ENCODE data around the gene TBX1. TPM values are rescaled to one million over a fixed set of nuclear protein-coding genes. Genes with fewer than 3 reads are reported as not detected.
"Not testable (repeated sequence)": the region's sequence is repeated elsewhere in the genome, so short reads cannot be mapped to it uniquely, and the experiment has no call there.

TBX1 gene
- total RNA-seq, 1 donor from 2014 or later = 13.5 TPM

GRCh38 chr22:19789828-19790227, 29.2 kb downstream of the TBX1 start:
- no peak for TF ChIP-seq CTCF (IDR thresholded peaks at IDR 0.05)
- H3K27ac ChIP-seq = no peak overlapping the region
- ATAC-seq = no peak
- no peaks in the 10 kb centered on the region for H3K4me1 ChIP-seq
- H3K27me3 ChIP-seq (ENCODE audit: low read depth) = no peaks in the 10 kb centered on the region
- intact Hi-C loops (cut with DNase I) = no loop called here
- peaks cover 3% of the 10 kb centered on the region for H3K9me3 ChIP-seq
- no peaks in the 10 kb centered on the region for H3K36me3 ChIP-seq
- no peak overlapping the region for H3K4me3 ChIP-seq
- DNase-seq = no peak

GRCh38 chr22:19791243-19791642, 30.7 kb downstream of the TBX1 start:
- Histone ChIP-seq H3K27ac (no peak overlapping the region), H3K4me3 (no peak overlapping the region), H3K9me3 (peaks cover 3% of the 10 kb centered on the region), H3K27me3 (ENCODE audit: low read depth) (no peaks in the 10 kb centered on the region), H3K36me3 (no peaks in the 10 kb centered on the region), H3K4me1 (no peaks in the 10 kb centered on the region)
- no peak for ATAC-seq
- intact Hi-C loops (cut with DNase I) = no loop called here
- no peak for DNase-seq
- no peak for TF ChIP-seq CTCF (IDR thresholded peaks at IDR 0.05)

- intact Hi-C loops (cut with DNase I) = no loop called here
- no peak for TF ChIP-seq CTCF (IDR thresholded peaks at IDR 0.05)
- peaks cover 3% of the 10 kb centered on the region for H3K9me3 ChIP-seq
Observed at GRCh38 chr22:19791894-19792293, 31.3 kb downstream of the TBX1 start.

GRCh38 chr22:19792383-19792896, 31.9 kb downstream of the TBX1 start:
- H3K27ac ChIP-seq; intact Hi-C loops (cut with DNase I); ATAC-seq; H3K36me3 ChIP-seq; DNase-seq; H3K27me3 ChIP-seq (ENCODE audit: low read depth); H3K9me3 ChIP-seq; H3K4me3 ChIP-seq; H3K4me1 ChIP-seq: not testable (repeated sequence)

More at GRCh38 chr22:19791894-19792293, 31.3 kb downstream of the TBX1 start:
- ATAC-seq = no peak
- Histone ChIP-seq H3K4me1 (no peaks in the 10 kb centered on the region), H3K27ac (no peak overlapping the region), H3K36me3 (no peaks in the 10 kb centered on the region), H3K27me3 (ENCODE audit: low read depth) (no peaks in the 10 kb centered on the region), H3K4me3 (no peak overlapping the region)
- no peak for DNase-seq

GRCh38 chr22:19793161-19793560, 32.6 kb downstream of the TBX1 start:
- no peak overlapping the region for H3K4me3 ChIP-seq
- peaks cover 3% of the 10 kb centered on the region for H3K9me3 ChIP-seq
- TF ChIP-seq CTCF (IDR thresholded peaks at IDR 0.05) = no peak
- no peak for DNase-seq
- no peak for ATAC-seq
- intact Hi-C loops (cut with DNase I) = no loop called here
- no peak overlapping the region for H3K27ac ChIP-seq
- H3K4me1 ChIP-seq = no peaks in the 10 kb centered on the region
- H3K27me3 ChIP-seq (ENCODE audit: low read depth) = no peaks in the 10 kb centered on the region
- H3K36me3 ChIP-seq = no peaks in the 10 kb centered on the region

GRCh38 chr22:19793661-19794310, 33.2 kb downstream of the TBX1 start:
- intact Hi-C loops (cut with DNase I) = no loop called here
- H3K27ac ChIP-seq = no peak overlapping the region
- no peaks in the 10 kb centered on the region for H3K36me3 ChIP-seq
- DNase-seq = no peak
- no peaks in the 10 kb centered on the region for H3K27me3 ChIP-seq (ENCODE audit: low read depth)
- H3K9me3 ChIP-seq = peaks cover 3% of the 10 kb centered on the region
- no peak for ATAC-seq
- no peak overlapping the region for H3K4me3 ChIP-seq
- H3K4me1 ChIP-seq = no peaks in the 10 kb centered on the region
- no peak for TF ChIP-seq CTCF (IDR thresholded peaks at IDR 0.05)

All from lower lobe of right lung (tissue), 2 donors.